Measurements from ENCODE around the gene DAAM2. TPM values are rescaled to one million over a fixed set of nuclear protein-coding genes. Genes with fewer than 3 reads are reported as not detected.
A peak's percentile ranks its signal among the peaks of the same experiment; 100 is the strongest.

DAAM2 gene
- total RNA-seq, 4 donors from 2014 or later, result 15.7 to 31.6 (median 20.7) TPM

GRCh38 chr6:39884696-39885095 is 92.5 kb downstream of the DAAM2 start:
- H3K4me3 ChIP-seq, result no peak overlapping the region
- WGBS, 2 donors (ENCODE audit: low coverage in 1 of 2), result 71% methylated on average over 5 of the region's 5 CpGs; no CpG with 5 or more reads in 1 of the 2 donors
- intact Hi-C loops (cut with DNase I; ENCODE audit: low total_unique reads), result no loop called here
- no peaks in the 10 kb centered on the region for H3K27me3 ChIP-seq
- no peak overlapping the region for H3K27ac ChIP-seq
- no peak for DNase-seq
- no peaks in the 10 kb centered on the region for H3K9me3 ChIP-seq
- TF ChIP-seq POLR2AphosphoS5 (IDR thresholded peaks at IDR 0.05) (no peak), CTCF (IDR thresholded peaks at IDR 0.05) (no peak), POLR2A (IDR thresholded peaks at IDR 0.05) (no peak), EP300 (IDR thresholded peaks at IDR 0.05; ENCODE audit: low read depth) (no peak)
- in situ Hi-C loops (cut with MboI; ENCODE audit: low pct_ligation_motif_present in 1 of 4, low pct_unique_long_range_greater_than_20kb in 1 of 4, low sequenced_read_pairs in 3 of 4), result loop anchor here (10.0 to 25.0 kb wide), 3 partner anchors 428 to 522 kb away; no protein-coding TSS in a partner anchor
- no peaks in the 10 kb centered on the region for H3K36me3 ChIP-seq
- peaks cover 8 to 20% (median 9%) of the 10 kb centered on the region in 4 donors for H3K4me1 ChIP-seq

DNA sequence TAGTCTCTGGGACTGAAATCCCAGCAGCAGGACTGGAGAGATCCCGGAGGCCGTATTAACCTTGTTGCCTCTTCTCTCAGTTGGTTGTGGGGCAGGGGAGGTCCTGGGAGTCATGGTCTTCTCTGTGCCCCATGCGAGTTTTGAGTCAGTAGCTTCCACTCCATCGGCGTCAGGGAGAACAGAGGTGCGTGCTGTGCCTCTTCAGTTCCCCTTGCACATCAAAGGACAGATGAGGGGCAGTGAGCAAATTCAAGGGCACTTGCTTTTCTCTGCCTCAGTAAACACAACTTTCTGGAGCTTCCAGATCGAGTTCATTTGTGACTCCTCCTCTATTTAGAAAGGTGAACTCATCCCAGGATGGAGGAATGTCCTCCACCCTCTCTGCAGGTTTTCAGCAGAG is 93.5 kb downstream of the DAAM2 start:
- intact Hi-C loops (cut with DNase I; ENCODE audit: low total_unique reads), result no loop called here
- in situ Hi-C loops (cut with MboI; ENCODE audit: low pct_ligation_motif_present in 1 of 4, low pct_unique_long_range_greater_than_20kb in 1 of 4, low sequenced_read_pairs in 3 of 4), result loop anchor here (10.0 to 25.0 kb wide), 3 partner anchors 427 to 523 kb away; no protein-coding TSS in a partner anchor
- no peak overlapping the region for H3K4me3 ChIP-seq
- no peak overlapping the region for H3K27ac ChIP-seq
- no peak for TF ChIP-seq CTCF (IDR thresholded peaks at IDR 0.05)
- no peak for TF ChIP-seq POLR2AphosphoS5 (IDR thresholded peaks at IDR 0.05)
- TF ChIP-seq EP300 (IDR thresholded peaks at IDR 0.05; ENCODE audit: low read depth), result no peak
- TF ChIP-seq POLR2A (IDR thresholded peaks at IDR 0.05), result no peak
- WGBS, 2 donors (ENCODE audit: low coverage in 1 of 2), result 79% methylated on average over 7 of the region's 7 CpGs; no CpG with 5 or more reads in 1 of the 2 donors
- H3K36me3 ChIP-seq, result no peaks in the 10 kb centered on the region
- H3K9me3 ChIP-seq, result no peaks in the 10 kb centered on the region
- H3K4me1 ChIP-seq, result peaks cover 8 to 20% (median 9%) of the 10 kb centered on the region in 4 donors
- DNase-seq, result no peak
- no peaks in the 10 kb centered on the region for H3K27me3 ChIP-seq

DNA sequence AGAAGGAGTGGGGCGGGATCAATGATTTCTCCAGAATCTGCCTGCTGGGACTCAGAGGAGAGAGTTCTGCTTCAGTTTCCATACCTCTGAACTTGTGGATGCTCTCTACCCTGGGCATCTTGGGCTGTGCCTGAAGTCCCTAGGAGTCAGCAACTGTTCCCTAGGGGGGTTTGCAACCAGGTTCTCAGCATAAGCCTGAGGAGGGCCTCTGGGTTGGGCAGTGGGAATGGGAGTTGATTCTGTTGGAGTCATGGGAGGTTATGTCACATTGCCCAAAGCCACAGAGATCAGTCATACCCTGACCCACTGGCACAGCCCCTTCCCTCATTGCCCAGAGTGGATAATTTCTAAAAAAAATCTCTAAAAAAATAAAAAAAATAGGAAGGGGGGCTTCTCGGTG is 94.7 kb downstream of the DAAM2 start:
- no peak overlapping the region for H3K4me3 ChIP-seq
- intact Hi-C loops (cut with DNase I; ENCODE audit: low total_unique reads), result no loop called here
- no peaks in the 10 kb centered on the region for H3K36me3 ChIP-seq
- H3K27me3 ChIP-seq, result no peaks in the 10 kb centered on the region
- no peaks in the 10 kb centered on the region for H3K9me3 ChIP-seq
- TF ChIP-seq POLR2AphosphoS5 (IDR thresholded peaks at IDR 0.05) (no peak), CTCF (IDR thresholded peaks at IDR 0.05) (no peak), EP300 (IDR thresholded peaks at IDR 0.05; ENCODE audit: low read depth) (no peak), POLR2A (IDR thresholded peaks at IDR 0.05) (no peak)
- peak overlapping the region; percentile 50 to 70 (median 62) for H3K27ac ChIP-seq
- H3K4me1 ChIP-seq, result peaks cover 4 to 18% (median 9%) of the 10 kb centered on the region in 4 donors
- DNase-seq, result no peak
- in situ Hi-C loops (cut with MboI; ENCODE audit: low pct_ligation_motif_present in 1 of 4, low pct_unique_long_range_greater_than_20kb in 1 of 4, low sequenced_read_pairs in 3 of 4), result loop anchor here (10.0 to 25.0 kb wide), 3 partner anchors 425 to 525 kb away; no protein-coding TSS in a partner anchor
- 44% methylated on average over 2 of the region's 2 CpGs; no CpG with 5 or more reads in 1 of the 2 donors for WGBS, 2 donors (ENCODE audit: low coverage in 1 of 2)

- in situ Hi-C loops (cut with MboI; ENCODE audit: low pct_ligation_motif_present in 1 of 4, low pct_unique_long_range_greater_than_20kb in 1 of 4, low sequenced_read_pairs in 3 of 4) (loop anchor here (10.0 to 25.0 kb wide), 3 partner anchors 424 to 526 kb away; no protein-coding TSS in a partner anchor), intact Hi-C loops (cut with DNase I; ENCODE audit: low total_unique reads) (no loop called here)
- no peak overlapping the region for H3K4me3 ChIP-seq
- no peaks in the 10 kb centered on the region for H3K9me3 ChIP-seq
- WGBS, 2 donors (ENCODE audit: low coverage in 1 of 2), result 37 to 54% methylated on average over 2 to 10 of the region's 14 CpGs
- H3K36me3 ChIP-seq, result no peaks in the 10 kb centered on the region
- peak; percentile 38 for DNase-seq
- H3K27ac ChIP-seq, result peak overlapping the region; percentile 50 to 70 (median 64)
- H3K27me3 ChIP-seq, result no peaks in the 10 kb centered on the region
- TF ChIP-seq POLR2A (IDR thresholded peaks at IDR 0.05) (no peak), EP300 (IDR thresholded peaks at IDR 0.05; ENCODE audit: low read depth) (no peak), CTCF (IDR thresholded peaks at IDR 0.05) (no peak), POLR2AphosphoS5 (IDR thresholded peaks at IDR 0.05) (peak in 2 of 3 donors; percentile 18 to 42)
- H3K4me1 ChIP-seq, result peaks cover under 1 to 8% (median 4%) of the 10 kb centered on the region in 4 donors
These were observed 95.7 kb downstream of the DAAM2 start for GRCh38 chr6:39887692-39888450.
